Kidney tubule cell (primary cell): ENCODE results near the gene B4GALT6.
A peak's percentile ranks its signal among the peaks of the same experiment; 100 is the strongest.

Experiments
- DNase-seq: peaks from one replicate; pipeline ENCODE4 v3.0.0-alpha.2; 2018; ENCODE audit warnings: low spot score

Gene B4GALT6

DNA sequence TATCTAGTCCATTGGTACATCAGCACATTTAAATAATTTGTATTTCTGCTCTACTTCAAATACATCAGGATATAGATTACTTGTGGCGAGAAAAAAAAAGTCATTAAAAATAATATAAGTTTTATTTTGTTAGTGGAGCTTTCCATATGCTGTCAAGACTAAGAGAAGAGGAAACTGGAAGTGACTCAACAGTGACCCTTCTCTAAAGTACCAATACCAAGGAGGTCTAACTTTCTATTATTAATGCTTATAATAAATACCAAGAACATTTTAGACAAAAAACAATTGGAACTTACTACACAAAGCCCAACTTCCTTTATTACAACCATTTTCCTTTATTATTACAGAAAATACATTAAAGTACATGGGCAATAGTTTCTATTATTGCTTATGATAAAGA lies 52.9 kb downstream of the B4GALT6 start:
- no peak for DNase-seq

DNA sequence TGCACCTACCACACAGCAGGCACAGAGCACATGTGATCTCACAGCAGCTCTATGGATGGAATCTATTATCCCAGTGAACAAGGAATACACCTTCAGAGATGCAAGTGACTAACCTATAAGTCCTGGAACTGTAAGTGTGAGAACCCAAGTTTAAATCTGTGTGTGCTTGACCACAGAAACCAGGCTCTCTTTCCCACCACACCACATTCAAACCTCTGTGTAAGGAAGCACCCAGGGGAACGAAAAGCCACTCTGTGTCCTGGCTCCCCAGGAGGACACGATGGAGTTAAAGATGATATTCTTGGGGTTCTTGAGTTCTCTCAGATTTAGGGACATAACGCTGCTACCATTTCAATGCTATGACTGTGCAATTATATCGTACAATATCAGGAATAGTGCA lies 53.8 kb downstream of the B4GALT6 start:
- DNase-seq: no peak

DNA sequence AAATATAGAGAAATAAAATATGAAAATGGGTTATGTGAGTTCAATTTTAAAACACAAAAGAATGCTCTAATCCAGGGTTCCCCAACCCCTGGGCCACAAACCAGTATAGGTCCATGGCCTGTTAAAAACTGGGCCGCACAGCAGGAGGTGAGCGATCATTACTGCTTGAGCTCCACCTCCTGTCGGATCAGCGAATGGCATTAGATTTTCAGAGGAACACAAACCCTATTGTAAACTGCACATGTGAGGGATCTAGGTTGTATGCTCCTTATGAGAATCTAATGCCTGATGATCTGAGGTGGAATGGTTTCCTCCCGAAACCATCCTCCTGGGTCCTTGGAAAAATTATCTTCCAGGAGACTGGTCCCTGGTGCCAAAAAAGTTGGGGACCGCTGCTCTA lies 58.0 kb downstream of the B4GALT6 start:
- DNase-seq: no peak

DNA sequence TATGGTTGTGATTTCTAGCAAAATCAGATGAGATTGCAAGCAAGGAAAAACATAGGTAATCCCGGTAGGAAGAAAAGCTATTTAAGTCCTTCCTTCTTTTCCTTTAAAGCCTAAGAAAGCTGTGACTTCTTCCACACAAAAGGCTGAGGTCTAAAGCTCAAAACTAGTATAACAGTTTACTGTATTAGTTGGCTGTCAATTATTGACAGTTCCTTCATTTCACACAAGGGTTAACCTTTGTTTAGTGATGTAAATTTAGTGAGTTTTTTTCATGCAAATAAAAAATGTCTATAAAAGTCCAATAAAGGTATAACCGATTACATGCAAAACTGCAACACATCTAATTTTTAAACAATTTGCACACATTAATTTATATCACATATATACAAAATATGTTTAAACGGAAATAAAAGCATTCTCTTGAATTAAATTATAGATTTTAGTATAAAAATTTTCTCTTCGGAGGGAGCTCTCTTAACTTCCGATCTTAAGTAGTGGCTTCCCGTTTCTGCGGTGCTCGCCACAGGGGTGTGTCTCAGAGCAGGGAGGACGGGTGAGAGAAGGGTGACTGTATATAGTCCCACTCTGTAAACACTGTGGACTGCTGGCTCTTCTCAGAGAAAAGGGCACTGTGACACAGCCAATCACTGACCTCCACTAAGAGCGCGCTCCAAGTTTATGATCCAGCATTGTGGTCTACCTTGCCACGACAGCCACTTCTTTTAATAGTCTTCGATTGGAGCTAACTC lies 59.3 kb downstream of the B4GALT6 start:
- no peak for DNase-seq

DNA sequence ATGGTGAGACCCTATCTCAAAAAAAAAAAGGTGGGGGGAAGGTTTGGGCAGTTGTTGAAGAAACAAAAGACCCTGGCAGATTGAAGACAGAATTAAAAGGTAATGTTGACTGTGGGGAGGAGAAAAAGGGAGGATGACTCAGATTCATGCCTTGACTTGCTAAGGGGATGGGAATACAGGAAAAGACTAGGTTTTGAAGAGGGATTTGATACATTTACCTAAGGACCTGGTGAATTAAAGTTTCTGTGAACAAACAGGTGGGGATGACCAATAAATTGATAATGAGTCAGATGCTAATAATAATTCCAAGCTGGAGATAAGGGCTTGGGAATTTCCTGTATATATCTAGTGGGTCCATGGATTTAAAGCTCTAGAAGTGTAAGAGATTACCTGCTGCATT lies 65.1 kb downstream of the B4GALT6 start:
- DNase-seq: no peak

DNA sequence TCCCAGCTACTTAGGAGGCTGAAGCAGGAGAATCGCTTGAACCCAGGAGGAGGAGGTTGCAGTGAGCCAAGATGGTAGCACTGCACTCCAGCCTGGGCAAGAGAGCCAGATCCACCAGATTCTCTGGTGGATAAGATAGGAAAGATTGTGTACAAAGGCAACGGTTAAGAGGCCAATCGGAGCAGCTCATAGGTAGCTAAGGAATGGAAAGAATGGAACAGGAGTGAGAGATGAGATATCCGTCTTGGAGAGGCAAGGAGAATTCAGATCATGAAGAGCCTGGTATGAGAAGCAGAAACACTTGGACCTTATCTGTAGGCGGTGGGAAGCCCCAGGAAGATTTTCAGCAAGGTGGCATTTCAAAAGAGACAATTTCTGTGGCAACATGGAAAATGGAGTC lies 65.6 kb downstream of the B4GALT6 start:
- DNase-seq: no peak

DNA sequence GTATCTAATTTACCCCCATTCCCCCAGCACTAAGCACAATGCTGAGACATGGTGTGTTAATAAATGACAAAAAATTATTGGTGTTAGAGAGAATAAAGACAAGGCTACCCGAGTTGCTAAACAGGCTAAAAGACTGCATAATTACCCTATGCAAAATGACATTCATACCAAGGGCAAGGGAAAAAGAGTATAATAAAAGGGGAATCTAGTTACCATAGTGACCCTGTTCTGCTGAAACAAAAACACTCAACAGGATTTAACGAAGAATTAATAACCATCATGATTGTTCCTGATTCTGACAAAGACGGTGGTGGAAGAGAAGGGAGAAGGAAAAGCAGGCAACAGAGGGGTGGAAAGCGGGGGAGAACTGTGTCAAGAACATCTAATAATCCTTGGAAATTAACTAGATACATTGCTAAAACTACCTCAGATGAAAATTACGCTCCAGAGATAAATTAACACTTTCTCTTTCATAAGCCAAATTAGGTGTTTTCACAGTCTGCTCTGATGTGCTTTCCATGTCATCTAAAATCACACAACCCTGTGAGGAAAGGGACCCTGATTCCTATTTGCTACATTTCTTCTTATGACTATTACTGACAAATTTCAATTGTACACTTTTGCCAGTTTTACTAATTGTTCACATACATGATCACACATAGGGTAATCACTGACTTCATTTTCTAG lies 67.2 kb downstream of the B4GALT6 start:
- DNase-seq: no peak

DNA sequence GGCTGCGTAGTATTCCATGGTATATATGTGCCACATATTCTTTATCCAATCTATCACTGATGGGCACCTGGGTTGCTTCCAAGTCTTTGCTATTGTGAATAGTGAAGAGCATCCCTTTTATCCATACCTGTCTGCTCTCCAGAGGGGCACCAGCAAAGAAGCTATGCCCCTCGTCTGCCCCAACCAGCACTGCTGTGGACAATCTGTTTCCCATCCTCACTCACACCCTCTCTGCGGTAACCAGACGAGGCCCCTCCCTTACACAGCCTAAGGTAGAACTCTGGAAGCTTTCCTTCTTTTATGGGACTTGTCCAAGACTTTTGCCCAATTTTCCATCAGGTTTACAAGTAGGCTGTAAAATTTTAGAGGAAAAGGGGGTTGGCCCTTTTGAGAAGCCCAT lies 67.8 kb downstream of the B4GALT6 start:
- DNase-seq: no peak

DNA sequence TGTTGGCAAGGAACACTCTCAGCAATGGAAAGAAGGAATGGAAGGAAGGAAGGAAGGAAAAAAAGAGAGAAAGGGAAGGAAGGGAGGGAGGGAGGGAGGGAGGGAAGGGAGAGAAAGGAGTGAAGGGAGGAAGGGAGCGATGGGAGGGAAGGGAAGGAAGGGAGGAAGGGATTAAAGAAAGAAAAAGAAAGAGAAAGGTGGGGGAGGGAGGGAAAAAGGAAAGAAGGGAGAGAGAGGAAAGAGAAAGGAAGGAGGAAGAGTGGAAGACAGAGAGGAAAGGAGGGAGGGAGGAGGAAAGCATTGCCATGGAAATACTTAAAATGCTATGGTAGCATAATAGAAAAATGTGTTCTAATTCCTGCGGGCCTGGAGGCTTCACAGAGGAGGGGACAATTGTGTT lies 70.3 kb downstream of the B4GALT6 start:
- no peak for DNase-seq

DNA sequence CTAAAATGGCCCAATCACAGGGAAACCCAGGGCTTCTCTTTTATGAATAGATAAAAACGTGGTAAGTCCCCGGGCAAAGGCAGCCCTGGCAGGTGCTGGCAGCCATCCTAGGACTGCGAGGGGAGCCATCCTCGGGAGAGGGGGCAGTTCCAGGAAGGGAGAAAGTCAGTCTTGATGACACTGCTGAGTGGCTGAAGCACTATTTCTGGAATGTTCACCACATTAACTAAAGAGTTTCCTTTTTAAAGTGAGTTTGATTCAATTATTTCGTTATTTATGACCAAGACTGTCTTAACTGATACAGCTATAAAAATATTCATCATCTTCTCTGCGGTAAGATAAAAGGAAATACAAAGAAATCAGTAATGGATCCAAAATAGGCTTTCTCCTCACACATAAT lies 72.3 kb downstream of the B4GALT6 start:
- DNase-seq: no peak

DNA sequence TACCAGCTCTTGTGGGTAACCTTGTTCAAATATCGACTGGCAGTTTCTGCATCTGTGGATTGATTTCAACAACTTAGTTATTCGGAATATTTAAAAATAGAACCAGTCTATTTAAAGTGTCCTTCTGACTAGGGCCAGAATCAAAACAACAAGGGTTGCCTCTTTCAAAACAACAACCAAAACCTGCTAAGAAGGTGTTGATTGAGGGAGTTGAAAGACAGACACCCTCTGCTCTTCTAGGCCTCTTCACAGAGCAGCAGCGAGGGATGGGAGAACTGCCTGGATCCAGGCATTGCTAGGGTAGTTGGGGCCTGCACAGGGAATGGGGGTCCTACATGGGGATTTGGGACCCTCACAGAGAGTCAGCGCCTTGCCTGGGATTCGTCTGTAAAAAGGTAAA lies 72.9 kb downstream of the B4GALT6 start:
- DNase-seq: no peak

DNA sequence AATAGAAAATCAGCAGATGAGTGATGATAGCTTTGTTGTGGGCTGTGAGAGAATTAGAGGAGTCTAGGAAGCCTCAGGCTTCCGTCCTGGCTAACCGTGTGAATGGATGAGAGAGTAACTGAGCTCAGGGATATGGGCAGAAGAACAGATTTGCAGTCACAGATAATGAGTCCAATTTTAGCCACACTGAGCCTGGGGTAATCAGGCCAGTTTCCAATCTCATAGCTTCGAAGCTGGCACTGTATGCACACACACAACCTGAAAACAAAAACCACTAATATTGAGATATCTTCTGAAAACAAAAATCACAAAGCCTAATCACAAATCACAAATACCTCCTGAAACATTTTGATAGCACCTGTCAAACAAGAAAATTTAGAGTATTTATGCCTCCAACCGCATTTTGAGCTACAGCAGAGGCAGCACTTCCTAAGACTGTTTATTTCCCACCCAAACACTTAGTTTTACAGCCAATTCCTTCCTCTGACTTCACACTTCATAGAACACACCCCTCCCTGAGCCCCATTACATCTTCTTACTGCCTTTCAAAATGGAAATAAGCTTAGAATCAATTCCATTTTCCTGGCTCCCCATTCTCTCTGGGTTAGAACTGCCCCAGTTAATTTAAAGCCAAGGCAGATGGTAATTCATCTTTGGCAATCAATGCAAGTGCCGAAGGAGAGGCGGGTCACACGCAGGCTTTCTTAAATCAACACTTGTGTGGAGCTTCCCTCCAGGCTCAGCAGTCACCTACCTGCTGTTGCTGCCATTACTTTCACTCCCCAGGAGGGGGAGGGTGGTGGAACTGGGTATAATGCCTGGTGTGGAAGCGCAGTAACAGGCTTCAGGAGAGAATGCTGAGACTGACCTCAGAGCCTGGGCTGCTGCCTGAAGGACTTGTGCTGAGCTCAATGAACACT lies 73.8 kb downstream of the B4GALT6 start:
- peak; percentile 41 for DNase-seq

DNA sequence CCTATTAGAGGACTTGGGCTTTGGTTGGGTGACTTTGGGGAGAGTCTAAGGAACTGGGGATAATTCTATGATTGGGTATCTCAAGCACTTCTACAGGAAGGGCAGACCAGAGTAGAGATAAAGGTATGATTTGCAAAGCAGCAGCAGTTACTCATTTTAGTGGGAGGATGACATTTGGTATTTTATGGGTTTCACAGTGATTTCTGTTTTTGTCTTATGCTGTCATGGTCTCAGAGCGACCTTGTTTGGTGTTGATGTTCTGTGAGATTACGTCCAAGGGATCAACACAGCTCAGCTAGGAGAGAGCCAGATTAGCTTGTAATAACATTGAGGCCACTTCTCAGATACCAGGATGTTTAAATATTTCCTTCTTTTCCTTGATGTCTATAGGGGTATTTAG lies 74.5 kb downstream of the B4GALT6 start:
- DNase-seq: no peak

DNA sequence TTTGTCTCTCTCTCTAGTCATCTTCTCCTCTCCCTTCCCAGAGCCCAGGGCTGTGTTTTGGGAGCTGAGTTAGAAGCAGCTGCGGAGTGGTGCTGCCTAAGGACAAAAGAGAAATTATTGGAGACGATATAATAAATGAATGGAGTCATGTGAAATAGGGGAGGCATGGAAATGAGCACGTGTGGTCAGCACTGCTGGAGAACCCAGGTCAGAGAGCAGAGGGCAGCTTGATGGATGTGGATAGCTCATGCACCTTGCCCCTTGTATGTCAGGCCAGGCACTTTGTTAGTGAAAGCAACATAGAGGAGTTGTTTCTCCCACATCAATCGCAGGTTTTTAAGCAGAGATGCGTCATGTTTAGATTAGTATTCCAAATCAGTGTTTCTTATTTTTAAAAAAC lies 77.0 kb downstream of the B4GALT6 start:
- no peak for DNase-seq

DNA sequence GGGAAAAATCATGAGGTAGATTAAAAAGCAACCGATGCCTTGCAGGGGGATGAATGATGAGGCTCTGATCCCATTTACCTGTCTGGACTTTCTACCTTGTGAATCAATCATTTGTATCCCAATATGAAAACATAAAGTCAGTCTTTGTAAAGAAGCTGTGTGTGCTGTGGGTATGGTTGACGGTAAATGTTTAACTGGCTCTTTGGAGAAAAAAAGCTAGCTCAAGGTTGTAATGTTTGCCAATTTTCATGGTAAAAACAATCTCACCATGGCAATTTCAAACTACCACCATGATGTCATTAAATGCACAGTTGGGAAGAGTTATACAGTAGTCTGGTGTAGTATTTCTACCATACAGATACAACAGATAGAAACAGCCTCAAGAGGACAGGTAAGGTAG lies 78.1 kb downstream of the B4GALT6 start:
- peak; percentile 40 for DNase-seq

DNA sequence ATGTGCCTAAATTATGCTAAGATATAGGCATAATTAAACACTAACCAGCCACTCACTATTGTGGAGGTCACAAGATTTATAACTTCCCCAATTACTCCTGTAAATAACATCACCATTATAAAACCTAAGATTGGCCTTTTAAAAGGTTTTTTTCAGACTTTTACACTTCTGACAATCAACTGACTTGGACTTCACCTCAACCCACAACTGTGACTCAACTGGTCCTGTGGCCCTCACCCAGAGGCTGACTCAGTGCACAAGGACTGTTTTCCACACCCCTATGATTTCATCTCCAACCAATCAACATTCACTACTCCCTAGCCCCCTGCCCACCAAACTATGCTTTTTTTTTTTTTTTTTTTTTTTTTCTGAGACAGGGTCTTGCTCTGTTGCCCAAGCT lies 81.1 kb downstream of the B4GALT6 start:
- peak; percentile 72 for DNase-seq

DNA sequence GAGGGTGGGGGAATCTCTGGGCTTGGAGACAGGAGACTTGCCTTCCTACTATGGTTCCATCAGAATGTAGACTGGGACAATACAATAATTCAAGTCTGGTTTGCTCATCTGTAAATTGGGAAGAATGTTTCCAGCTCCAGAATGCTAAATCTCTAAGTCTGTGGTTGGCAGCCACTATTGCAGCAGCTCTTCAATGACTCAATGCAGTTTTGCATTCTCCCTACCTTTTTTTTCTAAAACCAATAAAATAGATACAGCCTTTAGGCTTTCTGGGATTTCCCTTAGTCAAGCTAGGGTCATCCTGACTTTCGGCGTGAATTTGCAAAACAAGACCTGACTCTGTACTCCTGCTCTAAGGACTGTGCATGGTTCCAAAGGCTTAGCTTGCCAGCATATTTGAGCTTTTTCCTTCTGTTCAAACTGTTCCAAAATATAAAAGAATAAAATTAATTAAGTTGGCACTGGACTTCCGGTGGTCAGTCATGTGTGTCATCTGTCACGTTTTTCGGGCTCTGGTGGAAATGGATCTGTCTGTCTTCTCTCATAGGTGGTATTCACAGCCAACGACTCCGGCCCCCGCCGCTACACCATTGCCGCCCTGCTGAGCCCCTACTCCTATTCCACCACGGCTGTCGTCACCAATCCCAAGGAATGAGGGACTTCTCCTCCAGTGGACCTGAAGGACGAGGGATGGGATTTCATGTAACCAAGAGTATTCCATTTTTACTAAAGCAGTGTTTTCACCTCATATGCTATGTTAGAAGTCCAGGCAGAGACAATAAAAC lies 86.2 kb downstream of the B4GALT6 start:
- DNase-seq: peak; percentile 60

DNA sequence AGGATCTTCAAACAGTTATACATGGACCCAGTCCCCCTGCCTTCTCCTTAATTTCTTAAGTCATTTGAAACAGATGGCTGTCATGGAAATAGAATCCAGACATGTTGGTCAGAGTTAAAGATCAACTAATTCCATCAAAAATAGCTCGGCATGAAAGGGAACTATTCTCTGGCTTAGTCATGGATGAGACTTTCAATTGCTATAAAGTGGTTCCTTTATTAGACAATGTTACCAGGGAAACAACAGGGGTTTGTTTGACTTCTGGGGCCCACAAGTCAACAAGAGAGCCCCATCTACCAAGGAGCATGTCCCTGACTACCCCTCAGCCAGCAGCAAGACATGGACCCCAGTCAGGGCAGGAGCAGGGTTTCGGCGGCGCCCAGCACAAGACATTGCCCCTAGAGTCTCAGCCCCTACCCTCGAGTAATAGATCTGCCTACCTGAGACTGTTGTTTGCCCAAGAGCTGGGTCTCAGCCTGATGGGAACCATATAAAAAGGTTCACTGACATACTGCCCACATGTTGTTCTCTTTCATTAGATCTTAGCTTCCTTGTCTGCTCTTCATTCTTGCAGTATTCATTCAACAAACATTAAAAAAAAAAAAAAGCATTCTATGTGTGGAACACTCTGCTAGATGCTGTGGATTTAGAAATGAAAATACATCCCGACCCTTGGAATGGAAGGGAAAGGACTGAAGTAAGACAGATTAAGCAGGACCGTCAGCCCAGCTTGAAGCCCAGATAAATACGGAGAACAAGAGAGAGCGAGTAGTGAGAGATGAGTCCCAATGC lies 88.1 kb downstream of the B4GALT6 start:
- DNase-seq: peak; percentile 96

DNA sequence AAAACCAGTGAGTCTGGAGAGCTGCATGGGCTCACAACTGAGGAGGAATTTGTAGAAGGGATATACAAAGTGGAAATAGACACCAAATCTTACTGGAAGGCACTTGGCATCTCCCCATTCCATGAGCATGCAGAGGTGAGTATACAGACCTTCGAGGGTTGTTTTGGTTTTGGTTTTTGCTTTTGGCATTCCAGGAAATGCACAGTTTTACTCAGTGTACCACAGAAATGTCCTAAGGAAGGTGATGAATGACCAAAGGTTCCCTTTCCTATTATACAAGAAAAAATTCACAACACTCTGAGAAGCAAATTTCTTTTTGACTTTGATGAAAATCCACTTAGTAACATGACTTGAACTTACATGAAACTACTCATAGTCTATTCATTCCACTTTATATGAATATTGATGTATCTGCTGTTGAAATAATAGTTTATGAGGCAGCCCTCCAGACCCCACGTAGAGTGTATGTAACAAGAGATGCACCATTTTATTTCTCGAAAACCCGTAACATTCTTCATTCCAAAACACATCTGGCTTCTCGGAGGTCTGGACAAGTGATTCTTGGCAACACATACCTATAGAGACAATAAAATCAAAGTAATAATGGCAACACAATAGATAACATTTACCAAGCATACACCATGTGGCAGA lies 89.1 kb downstream of the B4GALT6 start:
- DNase-seq: peak; percentile 33

DNA sequence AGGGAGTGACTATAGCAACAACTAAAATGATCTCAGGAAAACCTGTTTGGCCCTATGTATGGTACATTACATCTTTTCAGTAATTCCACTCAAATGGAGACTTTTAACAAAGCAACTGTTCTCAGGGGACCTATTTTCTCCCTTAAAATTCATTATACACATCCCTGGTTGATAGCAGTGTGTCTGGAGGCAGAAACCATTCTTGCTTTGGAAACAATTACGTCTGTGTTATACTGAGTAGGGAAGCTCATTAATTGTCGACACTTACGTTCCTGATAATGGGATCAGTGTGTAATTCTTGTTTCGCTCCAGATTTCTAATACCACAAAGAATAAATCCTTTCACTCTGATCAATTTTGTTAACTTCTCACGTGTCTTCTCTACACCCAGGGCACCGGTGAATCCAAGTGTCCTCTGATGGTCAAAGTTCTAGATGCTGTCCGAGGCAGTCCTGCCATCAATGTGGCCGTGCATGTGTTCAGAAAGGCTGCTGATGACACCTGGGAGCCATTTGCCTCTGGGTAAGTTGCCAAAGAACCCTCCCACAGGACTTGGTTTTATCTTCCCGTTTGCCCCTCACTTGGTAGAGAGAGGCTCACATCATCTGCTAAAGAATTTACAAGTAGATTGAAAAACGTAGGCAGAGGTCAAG lies 91.7 kb downstream of the B4GALT6 start:
- DNase-seq: no peak
